ENCODE data around the gene RPS19BP1.

RPS19BP1 gene

DNA sequence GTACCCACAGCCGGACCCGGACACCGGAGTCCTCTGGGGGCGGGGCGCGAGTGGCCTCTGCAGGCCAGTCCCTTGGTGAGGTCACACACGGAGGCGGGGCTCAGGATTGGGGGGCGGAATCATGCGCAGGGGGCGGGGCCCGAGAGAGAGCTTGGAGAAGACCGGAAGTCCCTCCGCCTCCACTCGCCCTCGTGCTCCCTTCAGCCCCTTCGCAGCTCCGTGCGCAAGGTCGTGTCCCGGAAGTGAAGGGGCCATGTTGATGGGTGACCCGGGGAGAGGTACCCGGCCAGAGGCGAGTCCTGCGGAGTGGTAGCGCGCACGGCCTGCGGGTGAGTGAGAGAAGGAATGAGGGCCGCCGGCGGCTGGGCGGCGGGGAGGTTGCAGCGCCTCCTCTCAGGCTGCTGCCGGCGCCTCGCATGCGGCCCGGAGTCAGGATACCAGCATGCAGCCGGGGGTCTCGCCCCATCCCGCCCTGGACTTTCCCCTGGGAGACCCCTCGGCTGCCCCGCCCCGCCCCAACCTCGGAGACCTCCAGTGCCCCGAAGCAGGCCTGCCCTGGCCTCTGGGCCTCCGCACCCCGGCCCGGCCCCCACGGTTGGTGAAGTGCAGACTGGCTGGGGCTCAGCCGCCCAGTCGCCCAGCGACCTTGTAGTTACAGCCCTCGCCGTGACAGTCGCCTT, 30.3 kb downstream of the RPS19BP1 start, which contains the start of gene MIEF1:
Gene MIEF1, plus strand, starts transcription at position 182 of the 680 bp plus-strand sequence. CDS start 9,005 bp downstream, outside the sequence.
- Histone ChIP-seq H3K9ac (ENCODE audit: low read depth, low read length) (peak within 1 kb of the TSS; percentile 41), H3K4me3 (ENCODE audit: low read depth, low read length) (peak within 1 kb of the TSS; percentile 92), H3K27me3 (ENCODE audit: control insufficient read depth, insufficient read depth, low read length) (peaks cover 54% of the 10 kb centered on the region), H3K9me3 (ENCODE audit: control insufficient read depth, insufficient read depth, low read length) (no peaks in the 10 kb centered on the region), H3K36me3 (ENCODE audit: control insufficient read depth, insufficient read depth, low read length) (peaks cover 25% of the 10 kb centered on the region), H3K4me1 (ENCODE audit: control insufficient read depth, insufficient read depth, low read length) (peaks cover 3% of the 10 kb centered on the region)

DNA sequence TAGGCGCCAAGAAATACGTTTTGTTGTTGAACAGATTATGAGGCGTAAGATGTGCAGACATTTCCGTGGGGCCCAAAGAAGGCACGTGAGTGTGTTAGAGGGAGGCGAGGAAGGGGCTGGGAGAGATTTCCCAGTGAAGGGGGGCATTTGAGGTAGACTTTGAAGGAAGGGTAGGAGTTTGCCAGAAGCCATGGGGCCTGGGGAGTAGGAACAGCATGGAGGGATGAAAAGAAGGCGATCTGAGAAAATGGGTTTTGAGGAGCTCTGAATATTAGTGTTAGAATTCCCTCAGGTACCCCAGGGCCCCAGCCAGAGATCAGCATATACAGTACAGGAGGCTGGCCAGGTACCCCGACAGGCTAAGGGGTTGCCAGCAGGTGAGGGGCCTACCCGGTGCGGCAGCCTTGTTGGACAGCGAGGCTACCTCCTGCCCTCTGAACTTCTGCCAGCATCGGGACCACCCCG, 30.9 kb downstream of the RPS19BP1 start:
- peaks cover 50% of the 10 kb centered on the region for H3K27me3 ChIP-seq (ENCODE audit: control insufficient read depth, insufficient read depth, low read length)
- H3K4me1 ChIP-seq (ENCODE audit: control insufficient read depth, insufficient read depth, low read length), result peaks cover 3% of the 10 kb centered on the region
- H3K4me3 ChIP-seq (ENCODE audit: low read depth, low read length), result peak overlapping the region; percentile 92
- no peaks in the 10 kb centered on the region for H3K9me3 ChIP-seq (ENCODE audit: control insufficient read depth, insufficient read depth, low read length)
- peaks cover 21% of the 10 kb centered on the region for H3K36me3 ChIP-seq (ENCODE audit: control insufficient read depth, insufficient read depth, low read length)
- no peak overlapping the region for H3K9ac ChIP-seq (ENCODE audit: low read depth, low read length)

DNA sequence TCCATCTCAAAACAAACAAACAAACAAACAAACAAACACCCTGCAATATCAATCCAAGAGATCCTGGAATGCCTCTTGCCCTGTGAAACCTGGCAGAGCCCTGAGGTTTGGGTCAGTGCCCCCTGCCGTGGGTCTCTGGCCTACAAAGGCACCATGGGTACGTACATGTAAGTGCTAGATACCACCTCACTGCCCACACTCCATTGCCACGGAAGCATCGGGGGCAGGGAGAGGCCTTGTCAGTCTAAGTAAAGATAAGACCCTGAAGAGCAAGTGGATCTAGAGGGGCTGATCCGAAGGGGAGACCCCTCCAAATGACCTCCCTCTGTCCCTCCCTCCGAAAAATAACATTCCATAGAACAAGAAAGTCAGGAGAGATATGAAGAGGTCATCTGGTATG, 32.4 kb downstream of the RPS19BP1 start:
- Histone ChIP-seq H3K4me1 (ENCODE audit: control insufficient read depth, insufficient read depth, low read length) (peaks cover 3% of the 10 kb centered on the region), H3K36me3 (ENCODE audit: control insufficient read depth, insufficient read depth, low read length) (peaks cover 8% of the 10 kb centered on the region), H3K9ac (ENCODE audit: low read depth, low read length) (no peak overlapping the region), H3K4me3 (ENCODE audit: low read depth, low read length) (no peak overlapping the region), H3K27me3 (ENCODE audit: control insufficient read depth, insufficient read depth, low read length) (peaks cover 38% of the 10 kb centered on the region), H3K9me3 (ENCODE audit: control insufficient read depth, insufficient read depth, low read length) (no peaks in the 10 kb centered on the region)

DNA sequence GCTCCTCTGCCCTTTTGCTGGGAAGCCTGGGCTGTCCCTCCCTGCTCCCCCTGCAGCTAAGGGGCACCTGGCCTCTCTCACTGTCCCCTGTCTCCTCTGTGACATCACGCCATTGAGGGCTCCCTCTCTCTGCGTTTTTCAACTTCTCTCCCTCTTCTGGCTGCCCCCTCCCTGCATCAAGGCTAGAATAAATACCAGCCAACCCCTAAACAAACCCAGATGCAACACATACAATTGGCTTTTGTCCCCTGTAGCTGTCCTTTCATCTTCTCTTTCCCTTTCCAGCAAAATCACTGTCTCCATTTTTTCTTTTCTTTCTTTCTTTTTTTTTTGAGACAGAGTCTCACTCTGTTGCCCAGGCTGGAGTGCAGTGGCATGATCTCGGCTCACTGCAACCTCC, 33.7 kb downstream of the RPS19BP1 start:
- peaks cover 3% of the 10 kb centered on the region for H3K4me1 ChIP-seq (ENCODE audit: control insufficient read depth, insufficient read depth, low read length)
- H3K9me3 ChIP-seq (ENCODE audit: control insufficient read depth, insufficient read depth, low read length), result no peaks in the 10 kb centered on the region
- no peak overlapping the region for H3K9ac ChIP-seq (ENCODE audit: low read depth, low read length)
- H3K36me3 ChIP-seq (ENCODE audit: control insufficient read depth, insufficient read depth, low read length), result no peaks in the 10 kb centered on the region
- H3K27me3 ChIP-seq (ENCODE audit: control insufficient read depth, insufficient read depth, low read length), result peaks cover 43% of the 10 kb centered on the region
- H3K4me3 ChIP-seq (ENCODE audit: low read depth, low read length), result no peak overlapping the region

DNA sequence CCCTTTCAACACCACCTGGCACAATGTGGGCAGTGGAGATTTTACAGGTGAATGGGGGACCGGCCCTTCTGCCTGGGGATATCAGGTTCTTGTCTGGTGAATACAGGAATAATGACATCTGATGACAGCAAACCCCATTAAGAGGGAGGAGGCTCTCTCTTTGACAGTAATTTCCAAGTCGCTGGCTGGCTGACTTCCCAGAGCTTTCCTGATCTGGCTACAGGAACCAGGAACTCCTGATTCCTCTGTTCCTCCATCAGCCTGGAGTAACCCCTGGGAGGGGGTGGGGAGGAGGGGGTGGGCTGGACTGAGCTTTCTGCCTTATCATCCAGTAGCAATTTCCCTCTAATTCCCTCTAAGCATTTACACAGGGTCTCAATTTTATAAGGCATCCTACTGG, 34.2 kb downstream of the RPS19BP1 start:
- no peak overlapping the region for H3K9ac ChIP-seq (ENCODE audit: low read depth, low read length)
- peaks cover 3% of the 10 kb centered on the region for H3K4me1 ChIP-seq (ENCODE audit: control insufficient read depth, insufficient read depth, low read length)
- H3K9me3 ChIP-seq (ENCODE audit: control insufficient read depth, insufficient read depth, low read length), result no peaks in the 10 kb centered on the region
- H3K36me3 ChIP-seq (ENCODE audit: control insufficient read depth, insufficient read depth, low read length), result no peaks in the 10 kb centered on the region
- peaks cover 43% of the 10 kb centered on the region for H3K27me3 ChIP-seq (ENCODE audit: control insufficient read depth, insufficient read depth, low read length)
- no peak overlapping the region for H3K4me3 ChIP-seq (ENCODE audit: low read depth, low read length)

DNA sequence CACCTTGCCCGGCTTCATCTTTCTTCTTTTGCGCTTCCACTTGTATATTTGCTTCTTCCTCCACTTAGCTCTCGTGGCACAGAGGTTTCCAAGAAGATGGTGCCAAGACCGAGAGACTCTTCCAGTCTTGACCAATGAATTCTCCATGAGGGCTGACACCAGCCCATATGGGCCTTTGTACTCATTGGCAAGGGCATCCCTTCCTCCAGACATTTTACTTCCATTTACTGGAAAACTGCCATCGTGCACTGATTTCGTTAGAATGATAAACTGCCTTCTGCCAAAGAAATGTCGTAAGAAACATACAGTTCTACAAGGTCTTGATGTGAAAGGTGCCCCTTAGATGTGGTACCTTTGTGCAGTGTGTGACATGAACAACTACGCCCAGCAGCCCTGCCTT, 35.1 kb downstream of the RPS19BP1 start:
- Histone ChIP-seq H3K4me3 (ENCODE audit: low read depth, low read length) (no peak overlapping the region), H3K9ac (ENCODE audit: low read depth, low read length) (no peak overlapping the region), H3K36me3 (ENCODE audit: control insufficient read depth, insufficient read depth, low read length) (no peaks in the 10 kb centered on the region), H3K27me3 (ENCODE audit: control insufficient read depth, insufficient read depth, low read length) (peaks cover 40% of the 10 kb centered on the region), H3K9me3 (ENCODE audit: control insufficient read depth, insufficient read depth, low read length) (no peaks in the 10 kb centered on the region), H3K4me1 (ENCODE audit: control insufficient read depth, insufficient read depth, low read length) (peaks cover 3% of the 10 kb centered on the region)

DNA sequence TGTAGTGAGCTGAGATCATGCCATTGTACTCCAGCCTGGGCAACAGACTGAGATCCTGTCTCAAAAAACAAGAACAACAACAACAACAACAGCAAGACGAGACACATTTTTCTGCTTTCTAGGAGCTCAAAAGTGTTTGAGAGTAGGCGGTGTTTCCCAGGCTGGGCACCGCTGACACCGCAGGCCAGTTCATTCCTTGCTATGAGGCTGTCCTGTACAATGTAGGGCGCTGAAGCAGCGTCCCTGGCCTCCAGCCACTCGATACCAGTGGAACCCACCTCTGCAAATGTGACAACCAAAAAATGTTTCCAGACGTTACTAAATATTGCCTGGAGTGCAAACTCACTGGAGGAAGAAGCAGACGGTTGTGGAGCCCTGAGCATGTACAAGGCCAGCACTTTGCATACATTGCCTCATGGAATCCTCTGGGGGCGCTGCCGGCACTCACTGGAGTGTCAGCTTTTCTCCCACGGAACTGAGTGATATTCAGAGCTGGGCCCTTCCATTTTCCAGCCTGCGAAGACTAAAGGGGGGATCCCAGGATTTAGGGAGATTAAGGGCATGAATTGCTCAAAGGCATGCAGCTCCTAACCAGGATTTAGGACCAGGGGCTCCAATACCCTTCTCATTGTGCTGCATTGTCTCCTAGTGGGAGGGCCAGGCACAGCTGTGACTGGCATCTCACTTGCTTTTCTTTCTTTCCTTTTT, 36.3 kb downstream of the RPS19BP1 start:
- H3K27me3 ChIP-seq (ENCODE audit: control insufficient read depth, insufficient read depth, low read length), result peaks cover 37% of the 10 kb centered on the region
- no peaks in the 10 kb centered on the region for H3K9me3 ChIP-seq (ENCODE audit: control insufficient read depth, insufficient read depth, low read length)
- no peak overlapping the region for H3K9ac ChIP-seq (ENCODE audit: low read depth, low read length)
- H3K4me3 ChIP-seq (ENCODE audit: low read depth, low read length), result no peak overlapping the region
- no peaks in the 10 kb centered on the region for H3K36me3 ChIP-seq (ENCODE audit: control insufficient read depth, insufficient read depth, low read length)
- H3K4me1 ChIP-seq (ENCODE audit: control insufficient read depth, insufficient read depth, low read length), result no peaks in the 10 kb centered on the region

DNA sequence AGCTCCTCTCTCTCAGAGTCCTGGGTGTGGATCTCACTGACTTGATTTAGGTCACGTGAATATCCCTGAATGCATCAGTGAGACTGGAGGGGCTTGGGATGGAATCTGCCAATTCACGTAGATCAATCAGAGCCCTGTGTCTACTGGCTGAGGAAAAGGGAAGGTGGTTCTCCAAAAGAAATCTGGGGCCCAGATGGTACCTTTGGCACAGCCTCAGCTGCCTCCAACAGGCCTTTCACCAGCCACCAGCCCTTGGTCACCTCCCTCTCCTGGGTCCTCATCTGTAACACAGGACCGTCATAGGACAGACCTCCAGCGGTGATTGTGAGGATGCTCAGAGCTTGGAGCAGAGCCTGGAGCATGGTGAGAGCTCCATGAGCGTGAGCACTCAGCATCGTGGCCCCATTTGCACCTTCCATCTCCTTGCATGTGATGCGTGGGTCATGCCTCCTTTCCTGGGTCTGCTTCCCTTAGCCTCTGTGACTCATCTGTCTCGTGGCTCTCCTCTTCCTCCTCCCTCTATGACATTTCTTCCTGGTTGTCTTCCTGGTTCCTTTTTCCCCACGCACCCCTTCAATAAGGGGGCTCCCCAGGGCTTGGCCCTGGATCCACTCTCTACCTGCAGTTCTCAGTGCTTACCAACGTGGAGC, 38.0 kb downstream of the RPS19BP1 start:
- Histone ChIP-seq H3K9ac (ENCODE audit: low read depth, low read length) (no peak overlapping the region), H3K4me1 (ENCODE audit: control insufficient read depth, insufficient read depth, low read length) (no peaks in the 10 kb centered on the region)

DNA sequence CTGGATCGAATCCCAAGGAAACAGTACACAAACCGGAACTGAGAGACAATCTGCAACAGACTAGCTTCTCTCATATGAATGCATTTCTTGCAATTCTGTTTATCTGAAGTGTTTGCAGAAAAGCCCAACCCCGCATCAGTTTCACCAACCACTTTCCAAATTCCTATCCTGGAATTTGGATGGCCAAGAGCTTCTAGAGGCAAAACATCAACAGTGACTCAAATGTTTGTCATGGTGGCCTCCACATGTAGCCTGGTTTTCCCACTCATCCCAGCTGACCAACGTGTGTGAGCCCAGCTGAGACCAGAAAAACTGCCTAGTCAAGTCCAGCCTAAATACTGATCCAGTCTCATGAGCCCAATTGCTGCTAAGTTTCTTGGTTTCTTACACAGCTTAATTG, 38.8 kb downstream of the RPS19BP1 start:
- Histone ChIP-seq H3K9me3 (ENCODE audit: control insufficient read depth, insufficient read depth, low read length) (no peaks in the 10 kb centered on the region), H3K36me3 (ENCODE audit: control insufficient read depth, insufficient read depth, low read length) (no peaks in the 10 kb centered on the region), H3K4me1 (ENCODE audit: control insufficient read depth, insufficient read depth, low read length) (no peaks in the 10 kb centered on the region), H3K27me3 (ENCODE audit: control insufficient read depth, insufficient read depth, low read length) (peaks cover 24% of the 10 kb centered on the region), H3K9ac (ENCODE audit: low read depth, low read length) (no peak overlapping the region), H3K4me3 (ENCODE audit: low read depth, low read length) (no peak overlapping the region)

More for the DNA sequence above, 38.0 kb downstream of the RPS19BP1 start:
- Histone ChIP-seq H3K36me3 (ENCODE audit: control insufficient read depth, insufficient read depth, low read length) (no peaks in the 10 kb centered on the region), H3K27me3 (ENCODE audit: control insufficient read depth, insufficient read depth, low read length) (peaks cover 25% of the 10 kb centered on the region), H3K9me3 (ENCODE audit: control insufficient read depth, insufficient read depth, low read length) (no peaks in the 10 kb centered on the region), H3K4me3 (ENCODE audit: low read depth, low read length) (no peak overlapping the region)

DNA sequence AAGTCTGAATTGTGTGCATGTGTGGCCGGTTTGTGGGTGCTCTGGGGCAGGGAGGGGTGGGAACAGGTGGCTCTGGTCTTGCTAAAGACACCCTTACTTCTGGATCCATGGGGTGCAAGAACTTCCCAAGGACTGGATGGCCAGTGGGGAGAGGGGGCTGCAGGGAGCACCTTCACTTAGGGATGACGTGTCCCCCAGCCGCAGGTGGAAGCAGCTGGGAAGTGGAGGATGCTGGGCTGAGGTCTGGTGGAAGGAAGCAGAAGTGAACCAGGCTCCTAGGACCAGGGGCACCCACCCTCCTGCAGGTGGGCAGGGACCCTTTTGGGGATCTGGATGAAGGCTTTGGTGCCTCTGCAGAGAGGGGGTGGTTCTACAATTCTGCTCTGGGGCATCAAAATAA, 40.4 kb downstream of the RPS19BP1 start:
- Histone ChIP-seq H3K9me3 (ENCODE audit: control insufficient read depth, insufficient read depth, low read length) (no peaks in the 10 kb centered on the region), H3K4me1 (ENCODE audit: control insufficient read depth, insufficient read depth, low read length) (no peaks in the 10 kb centered on the region), H3K4me3 (ENCODE audit: low read depth, low read length) (no peak overlapping the region), H3K36me3 (ENCODE audit: control insufficient read depth, insufficient read depth, low read length) (no peaks in the 10 kb centered on the region), H3K27me3 (ENCODE audit: control insufficient read depth, insufficient read depth, low read length) (peaks cover 12% of the 10 kb centered on the region), H3K9ac (ENCODE audit: low read depth, low read length) (no peak overlapping the region)

DNA sequence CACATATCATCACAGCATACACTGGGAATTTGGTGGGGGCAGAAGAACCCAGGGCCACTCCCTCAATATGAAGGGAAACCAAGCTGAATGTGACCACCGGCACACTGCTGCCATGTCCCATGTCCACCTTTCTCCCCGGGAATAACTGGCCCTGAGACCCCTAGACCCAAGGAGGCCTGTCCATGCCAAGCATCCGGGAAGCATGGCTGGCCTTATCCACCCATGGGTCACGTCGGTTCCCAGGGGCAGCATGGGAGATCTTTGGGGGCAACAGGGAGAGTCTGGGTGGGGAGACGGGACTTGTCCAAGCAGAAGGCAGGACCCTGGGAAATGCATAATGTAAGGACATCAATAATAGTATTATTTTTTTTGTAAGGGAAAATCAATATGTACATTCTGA, 40.9 kb downstream of the RPS19BP1 start:
- no peaks in the 10 kb centered on the region for H3K9me3 ChIP-seq (ENCODE audit: control insufficient read depth, insufficient read depth, low read length)
- no peaks in the 10 kb centered on the region for H3K36me3 ChIP-seq (ENCODE audit: control insufficient read depth, insufficient read depth, low read length)
- H3K27me3 ChIP-seq (ENCODE audit: control insufficient read depth, insufficient read depth, low read length), result peaks cover 11% of the 10 kb centered on the region
- H3K9ac ChIP-seq (ENCODE audit: low read depth, low read length), result no peak overlapping the region
- no peaks in the 10 kb centered on the region for H3K4me1 ChIP-seq (ENCODE audit: control insufficient read depth, insufficient read depth, low read length)
- H3K4me3 ChIP-seq (ENCODE audit: low read depth, low read length), result no peak overlapping the region

Data from iPS-15b (cell line).